ENCODE data around the gene FABP1. TPM values are rescaled to one million over a fixed set of nuclear protein-coding genes. Genes with fewer than 3 reads are reported as not detected.

FABP1 gene
- total and polyA plus RNA-seq, 9 of the 15 experiments (the other 6 are each of a cell fraction or from before 2014, with no cell fraction given), result 0.64 TPM; not detected in 8

- TF ChIP-seq CBFA2T3 (IDR thresholded peaks at IDR 0.05) (peak; percentile 32), CBFA2T2 (conservative IDR thresholded peaks at IDR 0.05) (0 out of 2 replicates have a peak, but pooled peaks have one; percentile 2)
Observed at GRCh38 chr2:88131201-88131998, 3.5 kb upstream of the FABP1 start (continued).

DNA sequence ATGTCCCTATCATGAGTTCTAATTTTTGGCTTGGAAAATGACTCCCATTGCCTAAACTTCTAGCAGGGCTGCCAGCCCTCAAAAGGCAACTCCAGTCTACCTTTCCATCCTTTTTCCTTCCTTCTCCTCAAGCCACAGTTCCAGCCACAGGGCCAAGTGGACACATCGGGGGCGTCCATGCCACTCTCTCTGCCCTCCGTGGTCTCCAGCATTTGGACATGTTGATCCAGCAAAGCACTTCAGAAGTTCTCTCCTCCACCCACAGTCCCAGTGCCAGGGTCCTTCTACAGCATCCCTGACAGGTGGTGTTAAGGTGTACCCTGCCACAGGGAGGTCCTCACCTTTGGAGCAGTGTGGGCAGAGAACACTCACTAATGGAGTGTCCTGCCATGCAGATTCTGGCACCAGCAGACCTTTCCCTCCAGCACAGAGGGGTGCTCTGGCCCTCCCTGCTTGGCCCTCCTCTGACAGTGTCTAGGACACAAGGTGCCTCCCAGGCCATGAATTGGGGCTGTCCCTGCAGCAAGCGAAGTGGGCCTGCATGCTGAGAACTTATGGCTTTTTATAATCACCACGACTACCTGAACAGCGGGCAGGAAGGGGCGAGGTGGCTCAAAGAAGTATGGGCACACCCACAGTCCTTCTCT, 1.6 kb upstream of the FABP1 start:
- CTCF ChIA-PET (ENCODE audit: low intra/inter-chr PET ratio), result no interaction called here
- intact Hi-C loops (cut with micrococcal nuclease) (no loop called here), in situ Hi-C loops (cut with MboI) (no loop called here)
- no peak for ATAC-seq
- Histone ChIP-seq H3K9ac (ENCODE audit: insufficient read depth in 1 of 2, low read depth in 2 of 2, low read length in 2 of 2) (no peak overlapping the region; a peak in 1 of 4 replicates), H3K27ac (ENCODE audit: extremely low read depth, low read depth, low read length) (no peak overlapping the region), H3K9me1 (ENCODE audit: control insufficient read depth, insufficient read depth, low read length) (peaks cover 2% of the 10 kb centered on the region), H3K4me2 (ENCODE audit: insufficient read depth, low read length) (no peak overlapping the region), H3K4me1 (replicated peaks in 1 of 2; ENCODE audit: control insufficient read depth in 2 of 2, insufficient read depth in 2 of 2, low read length in 2 of 2) (no peaks in the 10 kb centered on the region), H3K27me3 (ENCODE audit: control insufficient read depth in 2 of 2, insufficient read depth in 2 of 2, low read length in 2 of 2) (peaks cover 18 to 57% of the 10 kb centered on the region in 2 experiments; a peak in 4 of 5 replicates), H3K9me3 (replicated peaks; ENCODE audit: control insufficient read depth, insufficient read depth, low read depth, low read length) (no peaks in the 10 kb centered on the region), H3K36me3 (ENCODE audit: control insufficient read depth, insufficient read depth, low read length) (no peaks in the 10 kb centered on the region), H2AFZ (ENCODE audit: low read depth, low read length) (no peak overlapping the region), H3K4me3 (no peak overlapping the region), H3K79me2 (ENCODE audit: control insufficient read depth, insufficient read depth, low read length) (no peaks in the 10 kb centered on the region), H4K20me1 (replicated peaks; ENCODE audit: control insufficient read depth, insufficient read depth, low read length) (peaks cover 2% of the 10 kb centered on the region; the same call in 1 of the 2 replicates)
- DNase-seq (ENCODE audit: extremely low read depth in 1 of 4, low spot score in 3 of 4), result no peak
- WGBS (ENCODE audit: insufficient coverage, low coverage, missing lambda C conversion rate), result 3% methylated on average over 7 of the region's 7 CpGs
- FAIRE-seq, result no peak
- no TSS peak for BruUV-seq (replicated peaks)
- POLR2A ChIA-PET, result interaction anchor here (1.1 kb wide), 1 partner anchor 12 kb away, joined by 3 read pairs; no protein-coding TSS in a partner anchor
- TF ChIP-seq ADNP (tag; IDR thresholded peaks at IDR 0.05) (no peak), ZBTB34 (CRISPR knock-in tag; IDR thresholded peaks at IDR 0.05) (no peak), ZFP1 (CRISPR knock-in tag; IDR thresholded peaks at IDR 0.05) (no peak), ZNF668 (CRISPR knock-in tag; IDR thresholded peaks at IDR 0.05) (no peak), RBM14 (IDR thresholded peaks at IDR 0.05; ENCODE audit: borderline replicate concordance, insufficient read depth, low read depth, low read length) (no peak), PHTF2 (CRISPR knock-in tag; IDR thresholded peaks at IDR 0.05) (no peak), PHB (CRISPR knock-in tag; IDR thresholded peaks at IDR 0.05) (no peak), ZNF583 (CRISPR knock-in tag; IDR thresholded peaks at IDR 0.05) (no peak), RAD51 (IDR thresholded peaks at IDR 0.05; ENCODE audit: borderline replicate concordance, low read depth) (no peak), RUNX1 (IDR thresholded peaks at IDR 0.05; ENCODE audit: low read depth) (no peak), KHSRP (IDR thresholded peaks at IDR 0.05) (no peak), NCOA6 (IDR thresholded peaks at IDR 0.05) (no peak), XRCC5 (IDR thresholded peaks at IDR 0.05; ENCODE audit: low read depth, low read length) (no peak)
- TF ChIP-seq, protein P1, sequence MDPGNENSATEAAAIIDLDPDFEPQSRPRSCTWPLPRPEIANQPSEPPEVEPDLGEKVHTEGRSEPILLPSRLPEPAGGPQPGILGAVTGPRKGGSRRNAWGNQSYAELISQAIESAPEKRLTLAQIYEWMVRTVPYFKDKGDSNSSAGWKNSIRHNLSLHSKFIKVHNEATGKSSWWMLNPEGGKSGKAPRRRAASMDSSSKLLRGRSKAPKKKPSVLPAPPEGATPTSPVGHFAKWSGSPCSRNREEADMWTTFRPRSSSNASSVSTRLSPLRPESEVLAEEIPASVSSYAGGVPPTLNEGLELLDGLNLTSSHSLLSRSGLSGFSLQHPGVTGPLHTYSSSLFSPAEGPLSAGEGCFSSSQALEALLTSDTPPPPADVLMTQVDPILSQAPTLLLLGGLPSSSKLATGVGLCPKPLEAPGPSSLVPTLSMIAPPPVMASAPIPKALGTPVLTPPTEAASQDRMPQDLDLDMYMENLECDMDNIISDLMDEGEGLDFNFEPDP (CRISPR knock-in tag; IDR thresholded peaks at IDR 0.05), result no peak
- TF ChIP-seq, protein P2, sequence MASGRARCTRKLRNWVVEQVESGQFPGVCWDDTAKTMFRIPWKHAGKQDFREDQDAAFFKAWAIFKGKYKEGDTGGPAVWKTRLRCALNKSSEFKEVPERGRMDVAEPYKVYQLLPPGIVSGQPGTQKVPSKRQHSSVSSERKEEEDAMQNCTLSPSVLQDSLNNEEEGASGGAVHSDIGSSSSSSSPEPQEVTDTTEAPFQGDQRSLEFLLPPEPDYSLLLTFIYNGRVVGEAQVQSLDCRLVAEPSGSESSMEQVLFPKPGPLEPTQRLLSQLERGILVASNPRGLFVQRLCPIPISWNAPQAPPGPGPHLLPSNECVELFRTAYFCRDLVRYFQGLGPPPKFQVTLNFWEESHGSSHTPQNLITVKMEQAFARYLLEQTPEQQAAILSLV (tag; IDR thresholded peaks at IDR 0.05), result no peak

All from K562 (cell line).